HG03196 (cell line): Measurements from ENCODE around the gene TMEM207.

Source experiments
- ATAC-seq: cut with Tn5 transposase; IDR thresholded peaks from one replicate; pipeline ENCODE4 v1.9.1; 2021; ENCODE audit not compliant: unreplicated experiment

Gene TMEM207

GRCh38 chr3:190387578-190388213 lies 62.0 kb downstream of the TMEM207 start, which contains the start of gene CLDN16:
TSS of gene CLDN16 (plus strand) at chr3:190388163. CDS start at chr3:190388330, 167 bp downstream.
- no peak for ATAC-seq

GRCh38 chr3:190385731-190386688 lies 63.7 kb downstream of the TMEM207 start:
- no peak for ATAC-seq

GRCh38 chr3:190384309-190384756 lies 65.4 kb downstream of the TMEM207 start:
- ATAC-seq, result peak; percentile 91

GRCh38 chr3:190382082-190382481 lies 67.6 kb downstream of the TMEM207 start:
- ATAC-seq, result no peak

GRCh38 chr3:190381441-190381840 lies 68.3 kb downstream of the TMEM207 start:
- no peak for ATAC-seq

GRCh38 chr3:190380184-190380583 lies 69.5 kb downstream of the TMEM207 start:
- ATAC-seq, result no peak
